Tibial nerve (tissue), 4 donors: ENCODE measurements around the gene PRICKLE2. TPM values are rescaled to one million over a fixed set of nuclear protein-coding genes. Genes with fewer than 3 reads are reported as not detected.
A peak's percentile ranks its signal among the peaks of the same experiment; 100 is the strongest.

Source experiments
- DNase-seq, 2 donors: peaks; one replicate each; pipeline ENCODE4 v3.0.0-alpha.2; 2019; ENCODE audit warnings: low spot score in 2 of 2
- H3K27ac ChIP-seq, 4 donors: fragments of 200-600 bp; sonication (generic) in 3 of 4; one replicate each; pipeline ENCODE4 v1.5.1; 2017 to 2019; ENCODE audit warnings: mild to moderate bottlenecking in 1 of 4
- H3K27me3 ChIP-seq, 2 donors: fragments of 200-600 bp; sonication (generic) in 1 of 2; one replicate each; pipeline versions ENCODE4 v1.5.1 to v1.6.0; 2017 to 2019
- H3K36me3 ChIP-seq, 3 donors: fragments of 200-600 bp; sonication (generic); one replicate each; pipeline ENCODE4 v1.5.1; 2018 to 2019
- H3K4me1 ChIP-seq, 4 donors: fragments of 200-600 bp; sonication (generic) in 3 of 4; one replicate each; pipeline ENCODE4 v1.5.1; 2017 to 2019
- H3K4me3 ChIP-seq, 4 donors: fragments of 200-600 bp; sonication (generic) in 3 of 4; one replicate each; pipeline ENCODE4 v1.5.1; 2017 to 2019; ENCODE audit warnings: mild to moderate bottlenecking in 1 of 4, moderate library complexity in 1 of 4
- H3K9me3 ChIP-seq, 4 donors: fragments of 200-600 bp; sonication (generic) in 3 of 4; one replicate each; pipeline ENCODE4 v1.5.1; 2017 to 2019
- EP300 ChIP-seq, 2 donors: sonication (generic); formaldehyde crosslinking; IDR thresholded peaks; one replicate each; pipeline ENCODE4 v1.6.1; 2017; ENCODE audit warnings: antibody characterized with exemption in 2 of 2, mild to moderate bottlenecking in 1 of 2
- POLR2A ChIP-seq, 2 donors: fragments of 450-650 bp; IDR thresholded peaks; one replicate each; pipeline ENCODE4 v1.6.1; 2017; ENCODE audit warnings: antibody characterized with exemption in 2 of 2, mild to moderate bottlenecking in 2 of 2, moderate library complexity in 2 of 2
- WGBS, 2 donors: methylation state at CpG; one replicate each; pipeline ENCODE4 v1.1.5; 2018; 5-methylcytosine and 5-hydroxymethylcytosine counted together
- total RNA-seq, 4 donors: library from RNA; depleted of rRNA; stranded (reverse); fragments of >200 nt; gene quantifications; one replicate each; pipeline ENCODE4 v1.1.0, GENCODE V29; 2016
- TF ChIP-seq, protein P1 (sequence below), 5 experiments: fragments of 200-600 bp in 3 of 5; fragments of 450-650 bp in 2 of 5; sonication (generic) in 3 of 5; IDR thresholded peaks; one replicate each; pipeline ENCODE4 v1.5.1; 2016 to 2019; ENCODE audit warnings: antibody characterized with exemption in 5 of 5, mild to moderate bottlenecking in 3 of 5, moderate library complexity in 2 of 5

PRICKLE2 gene
- total RNA-seq, 4 donors from 2014 or later, result 24.5 to 39.1 (median 35.2) TPM

DNA sequence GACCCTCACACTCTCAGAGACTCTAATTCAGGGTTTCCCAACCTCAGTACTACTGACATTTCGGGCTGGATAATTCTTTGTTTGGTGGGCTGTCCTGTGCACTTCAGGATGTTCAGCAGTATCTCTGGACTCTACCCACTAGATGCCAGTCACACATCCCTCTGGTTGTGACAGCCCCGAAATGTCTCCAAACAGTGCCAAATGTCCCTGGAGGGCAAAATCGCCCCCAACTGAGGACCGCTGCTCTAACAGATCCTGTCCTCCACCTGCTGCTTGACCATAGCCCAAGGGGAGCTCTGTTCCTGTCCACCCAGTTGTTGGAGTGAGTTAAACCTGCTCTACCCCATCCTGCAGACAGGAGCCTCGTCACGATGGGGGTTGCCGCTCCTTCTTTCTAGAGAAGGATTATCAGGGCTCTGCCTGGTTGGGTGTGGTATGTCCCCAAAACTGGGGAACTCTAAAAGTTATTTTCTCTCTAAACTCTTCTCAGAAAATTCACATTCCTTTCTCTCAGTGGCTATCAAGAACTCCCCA is 116.4 kb downstream of the PRICKLE2 start:
- 75 to 79% methylated on average over 7 of the region's 7 CpGs for WGBS, 2 donors
- DNase-seq, result no peak
- Histone ChIP-seq H3K27me3 (no peaks in the 10 kb centered on the region), H3K4me3 (no peak overlapping the region), H3K27ac (peak overlapping the region; percentile 64 to 90 (median 74)), H3K36me3 (no peaks in the 10 kb centered on the region), H3K4me1 (peaks cover 0 to 91% (median 29%) of the 10 kb centered on the region in 4 donors), H3K9me3 (no peaks in the 10 kb centered on the region)
- TF ChIP-seq POLR2A (IDR thresholded peaks at IDR 0.05) (no peak), EP300 (IDR thresholded peaks at IDR 0.05) (no peak)
- TF ChIP-seq, protein P1, sequence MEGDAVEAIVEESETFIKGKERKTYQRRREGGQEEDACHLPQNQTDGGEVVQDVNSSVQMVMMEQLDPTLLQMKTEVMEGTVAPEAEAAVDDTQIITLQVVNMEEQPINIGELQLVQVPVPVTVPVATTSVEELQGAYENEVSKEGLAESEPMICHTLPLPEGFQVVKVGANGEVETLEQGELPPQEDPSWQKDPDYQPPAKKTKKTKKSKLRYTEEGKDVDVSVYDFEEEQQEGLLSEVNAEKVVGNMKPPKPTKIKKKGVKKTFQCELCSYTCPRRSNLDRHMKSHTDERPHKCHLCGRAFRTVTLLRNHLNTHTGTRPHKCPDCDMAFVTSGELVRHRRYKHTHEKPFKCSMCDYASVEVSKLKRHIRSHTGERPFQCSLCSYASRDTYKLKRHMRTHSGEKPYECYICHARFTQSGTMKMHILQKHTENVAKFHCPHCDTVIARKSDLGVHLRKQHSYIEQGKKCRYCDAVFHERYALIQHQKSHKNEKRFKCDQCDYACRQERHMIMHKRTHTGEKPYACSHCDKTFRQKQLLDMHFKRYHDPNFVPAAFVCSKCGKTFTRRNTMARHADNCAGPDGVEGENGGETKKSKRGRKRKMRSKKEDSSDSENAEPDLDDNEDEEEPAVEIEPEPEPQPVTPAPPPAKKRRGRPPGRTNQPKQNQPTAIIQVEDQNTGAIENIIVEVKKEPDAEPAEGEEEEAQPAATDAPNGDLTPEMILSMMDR (IDR thresholded peaks at IDR 0.05), result no peak

DNA sequence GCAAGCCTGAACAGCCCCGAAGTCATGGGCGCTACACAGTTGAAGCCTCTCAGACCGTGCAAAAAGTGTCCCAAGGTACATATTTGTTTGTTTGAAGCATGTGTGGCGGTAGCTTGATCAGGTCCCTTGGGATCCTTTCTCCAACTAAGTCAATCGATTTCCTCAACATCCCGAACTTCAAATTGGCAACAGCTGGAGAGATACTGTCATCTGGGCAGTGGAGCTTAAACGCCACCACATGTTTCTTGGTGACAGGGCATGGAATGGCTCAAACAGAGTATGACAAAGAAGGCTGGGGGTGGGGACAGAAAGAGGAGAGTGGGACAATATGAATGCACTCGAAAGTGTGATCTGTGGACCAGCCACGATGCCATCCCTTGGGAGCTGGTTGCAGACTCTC is 117.0 kb downstream of the PRICKLE2 start:
- WGBS, 2 donors, result 75 to 77% methylated on average over 9 of the region's 9 CpGs
- no peak for DNase-seq
- peak overlapping the region in 3 of 4 donors; percentile 64 to 90 (median 83) for H3K27ac ChIP-seq

DNA sequence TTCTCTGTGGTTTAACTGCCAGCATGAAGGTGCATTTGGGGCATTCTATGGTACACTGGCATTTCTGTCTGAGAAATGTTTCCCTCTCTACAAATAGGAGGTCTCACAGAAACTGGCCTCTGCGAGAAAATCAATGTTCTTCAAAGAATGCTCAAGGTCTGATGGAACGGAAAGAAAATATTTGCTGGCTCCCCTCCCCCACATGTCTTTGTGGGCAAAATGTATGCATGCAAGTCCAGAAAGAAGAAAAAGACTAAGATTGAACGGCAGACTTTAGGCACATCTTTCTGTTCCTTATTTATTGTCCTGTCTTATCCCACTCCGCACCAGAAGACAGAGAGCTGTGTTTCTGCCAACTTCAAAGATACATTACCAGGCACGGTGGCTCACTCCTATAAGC is 118.1 kb downstream of the PRICKLE2 start:
- H3K27ac ChIP-seq, result peak overlapping the region; percentile 22 to 90 (median 64)
- no peak for DNase-seq
- no peaks in the 10 kb centered on the region for H3K36me3 ChIP-seq
- 41 to 44% methylated on average over 5 of the region's 5 CpGs for WGBS, 2 donors
- peaks cover 0 to 82% (median 29%) of the 10 kb centered on the region in 4 donors for H3K4me1 ChIP-seq
- no peaks in the 10 kb centered on the region for H3K27me3 ChIP-seq
- H3K4me3 ChIP-seq, result no peak overlapping the region
- no peaks in the 10 kb centered on the region for H3K9me3 ChIP-seq
- TF ChIP-seq EP300 (IDR thresholded peaks at IDR 0.05) (no peak), POLR2A (IDR thresholded peaks at IDR 0.05) (no peak)
- TF ChIP-seq, protein P1 (IDR thresholded peaks at IDR 0.05), result no peak

More for the DNA sequence above, 117.0 kb downstream of the PRICKLE2 start:
- Histone ChIP-seq H3K4me3 (no peak overlapping the region), H3K9me3 (no peaks in the 10 kb centered on the region), H3K4me1 (peaks cover 0 to 89% (median 29%) of the 10 kb centered on the region in 4 donors), H3K36me3 (no peaks in the 10 kb centered on the region), H3K27me3 (no peaks in the 10 kb centered on the region)
- TF ChIP-seq, protein P1 (IDR thresholded peaks at IDR 0.05), result no peak
- TF ChIP-seq EP300 (IDR thresholded peaks at IDR 0.05), result no peak
- TF ChIP-seq POLR2A (IDR thresholded peaks at IDR 0.05), result no peak

DNA sequence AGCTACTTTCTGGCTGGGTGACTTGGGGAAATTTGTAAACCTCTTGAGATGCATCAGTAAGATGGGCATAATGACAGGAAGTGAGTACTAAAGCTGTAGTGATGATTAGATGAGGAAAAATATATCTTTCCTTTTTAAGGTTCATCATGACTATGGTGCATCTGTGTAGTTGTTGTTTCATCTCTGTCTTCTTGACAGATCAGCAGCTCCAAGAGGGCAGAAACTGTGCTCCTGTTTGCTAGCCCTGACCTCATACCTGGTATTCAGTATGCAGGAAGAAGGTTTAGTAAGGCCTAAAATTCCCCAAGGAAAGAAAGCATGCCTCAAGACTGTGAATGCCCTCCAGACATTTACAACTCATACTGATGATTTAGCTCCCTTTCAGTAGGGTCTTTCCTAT is 119.5 kb downstream of the PRICKLE2 start:
- DNase-seq, result no peak
- H3K4me3 ChIP-seq, result no peak overlapping the region
- H3K4me1 ChIP-seq, result peaks cover 0 to 69% (median 25%) of the 10 kb centered on the region in 4 donors
- H3K9me3 ChIP-seq, result no peaks in the 10 kb centered on the region
- peak overlapping the region in 2 of 4 donors; percentile 83 to 90 for H3K27ac ChIP-seq
- no peaks in the 10 kb centered on the region for H3K36me3 ChIP-seq
- TF ChIP-seq POLR2A (IDR thresholded peaks at IDR 0.05), result no peak
- TF ChIP-seq EP300 (IDR thresholded peaks at IDR 0.05), result no peak
- TF ChIP-seq, protein P1 (IDR thresholded peaks at IDR 0.05), result no peak
- no peaks in the 10 kb centered on the region for H3K27me3 ChIP-seq

DNA sequence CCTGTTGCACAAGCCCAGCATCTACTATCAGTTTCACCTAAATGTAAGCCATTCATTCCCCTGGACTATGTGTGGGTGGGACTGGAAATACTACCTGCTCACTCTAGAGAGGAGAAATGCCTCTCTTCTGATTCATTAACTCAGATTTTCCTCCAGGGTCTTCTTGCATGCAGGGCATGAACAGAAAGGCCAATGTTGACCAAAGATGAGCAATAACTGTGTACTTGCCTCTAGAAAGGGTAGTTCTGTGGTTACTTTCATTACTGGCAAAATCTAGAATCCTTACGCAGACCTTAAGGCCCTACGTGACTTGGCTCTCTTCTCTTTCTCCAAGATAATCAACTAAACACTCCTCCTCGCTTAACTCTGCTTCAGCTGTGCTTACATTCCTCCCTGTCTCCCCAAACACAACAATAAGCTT is 120.6 kb downstream of the PRICKLE2 start:
- 37 to 48% methylated on average over 3 of the region's 3 CpGs for WGBS, 2 donors
- peaks cover 0 to 2% (median 0%) of the 10 kb centered on the region in 3 donors for H3K36me3 ChIP-seq
- TF ChIP-seq, protein P1 (IDR thresholded peaks at IDR 0.05), result no peak
- TF ChIP-seq EP300 (IDR thresholded peaks at IDR 0.05) (no peak), POLR2A (IDR thresholded peaks at IDR 0.05) (no peak)
- no peaks in the 10 kb centered on the region for H3K9me3 ChIP-seq
- DNase-seq, result no peak
- H3K27ac ChIP-seq, result peak overlapping the region in 3 of 4 donors; percentile 14 to 90 (median 53)
- no peak overlapping the region for H3K4me3 ChIP-seq
- H3K27me3 ChIP-seq, result no peaks in the 10 kb centered on the region
- peaks cover 0 to 59% (median 23%) of the 10 kb centered on the region in 4 donors for H3K4me1 ChIP-seq
